HL-60 (cell line): Measurements from ENCODE around the gene ZC3H7A.

ENCODE experiments used
- DNase-seq, 2 experiments: peaks; one replicate each; pipeline ENCODE4 v3.0.0-alpha.2; 2010 to 2020; ENCODE audit warnings: low read depth in 1 of 2, low spot score in 1 of 2
- H3K27ac ChIP-seq: fragments of 250-450 bp; sonication (Bioruptor Pico); replicated peaks from 2 replicates; pipeline ENCODE4 v1.5.1; 2020; ENCODE audit warnings: mild to moderate bottlenecking, moderate library complexity
- H3K27me3 ChIP-seq: fragments of 250-450 bp; sonication (Bioruptor Pico); 2 replicates; pipeline ENCODE4 v1.5.1; 2021; ENCODE audit warnings: mild to moderate bottlenecking, moderate library complexity; ENCODE audit not compliant: insufficient read depth, poor library complexity, severe bottlenecking
- H3K4me3 ChIP-seq: replicated peaks from 2 replicates; pipeline ENCODE4 v1.5.1; 2011; ENCODE audit warnings: mild to moderate bottlenecking, control low read depth, low read length; ENCODE audit not compliant: insufficient read depth
- CTCF ChIP-seq: IDR thresholded peaks from one replicate; pipeline ENCODE4 v1.5.1; 2011; ENCODE audit warnings: low read length, control low read depth, inconsistent platforms; ENCODE audit not compliant: insufficient read depth
- GABPA ChIP-seq: IDR thresholded peaks from 2 replicates; pipeline ENCODE4 v1.6.1; 2012; ENCODE audit warnings: low read depth
- POLR2AphosphoS5 ChIP-seq: IDR thresholded peaks from 2 replicates; pipeline ENCODE4 v1.6.1; 2012; ENCODE audit warnings: low read depth
- REST ChIP-seq: IDR thresholded peaks from 2 replicates; pipeline ENCODE4 v1.6.1; 2012; ENCODE audit warnings: low read depth; ENCODE audit not compliant: insufficient replicate concordance
- SPI1 ChIP-seq: IDR thresholded peaks from 2 replicates; pipeline ENCODE4 v1.6.1; 2012; ENCODE audit warnings: low read depth, mild to moderate bottlenecking, borderline replicate concordance

Gene ZC3H7A

GRCh38 chr16:11705311-11706025 is 91.6 kb downstream of the ZC3H7A start:
- no peak for TF ChIP-seq GABPA
- TF ChIP-seq POLR2AphosphoS5: no peak
- no peak for TF ChIP-seq SPI1
- no peak for TF ChIP-seq REST
- no peak for TF ChIP-seq CTCF
- Histone ChIP-seq H3K4me3 (no peak overlapping the region), H3K27ac (no peak overlapping the region)

More at GRCh38 chr16:11705311-11706025, 91.6 kb downstream of the ZC3H7A start:
- no peak for DNase-seq
- H3K27me3 ChIP-seq: no peaks in the 10 kb centered on the region
